Endothelial cell of umbilical vein (primary cell): ENCODE data around the gene HFE. TPM values are rescaled to one million over a fixed set of nuclear protein-coding genes. Genes with fewer than 3 reads are reported as not detected.

Experiments used
- BruUV-seq: library from RNA; stranded (reverse); fragments of 400-500 nt; replicated peaks from 2 replicates; lab custom pipeline; 2021; lab: Mats Ljungman, UMichigan
- CTCF ChIA-PET: fragments of 300-600, 350-600 bp; sonication (Branson Sonifier 250); formaldehyde crosslinking; loops from one replicate; lab custom pipeline; 2021; ENCODE audit warnings: antibody characterized with exemption, inconsistent platforms; lab: Charles Lee
- POLR2A ChIA-PET: fragments of 300-600, 350-600 bp; sonication (Branson Sonifier 250); formaldehyde crosslinking; loops from one replicate; lab custom pipeline; 2021; ENCODE audit warnings: antibody characterized with exemption, inconsistent platforms; lab: Charles Lee
- DNase-seq: peaks from one replicate; pipeline ENCODE4 v3.0.0-alpha.2; 2011; ENCODE audit warnings: low read depth, low spot score
- FAIRE-seq: peaks from 2 replicates; lab custom pipeline; 2011; peaks lifted over from hg19 to GRCh38; lab: Jason Lieb, UNC
- H2AFZ ChIP-seq: 2 replicates; pipeline ENCODE4 v1.6.0; 2012; ENCODE audit warnings: low read depth, low read length, control low read depth, inconsistent platforms
- H3K27ac ChIP-seq: 2 replicates; pipeline ENCODE4 v1.5.1; 2011; ENCODE audit warnings: low read depth, mild to moderate bottlenecking, control low read depth, low read length, moderate library complexity; ENCODE audit not compliant: insufficient read depth
- H3K27me3 ChIP-seq, 2 experiments: 2 replicates each; pipeline versions ENCODE4 v1.6.0 to v1.6.1; 2011; ENCODE audit warnings: low read length in 2 of 2, mixed read lengths in 1 of 2; ENCODE audit not compliant: control insufficient read depth in 2 of 2, insufficient read depth in 2 of 2
- H3K36me3 ChIP-seq, 2 experiments: 2 replicates in 1 of 2; 3 replicates in 1 of 2; pipeline ENCODE4 v1.5.1; 2011; ENCODE audit warnings: low read length in 2 of 2, mild to moderate bottlenecking in 1 of 2, moderate library complexity in 1 of 2; ENCODE audit not compliant: control insufficient read depth in 2 of 2, insufficient read depth in 2 of 2; ENCODE audit errors: extremely low read depth in 1 of 2
- H3K4me1 ChIP-seq: 3 replicates; pipeline ENCODE4 v1.5.1; 2011; ENCODE audit warnings: mild to moderate bottlenecking, low read length; ENCODE audit not compliant: control insufficient read depth, insufficient read depth; ENCODE audit errors: extremely low read depth
- H3K4me2 ChIP-seq: 2 replicates; pipeline ENCODE4 v1.6.1; 2011; ENCODE audit warnings: low read length, control low read depth, mixed read lengths; ENCODE audit not compliant: insufficient read depth
- H3K4me3 ChIP-seq, 3 experiments: fragments of 200-600 bp in 1 of 3; sonication (generic), shearing (Covaris generic) in 1 of 3; replicated peaks in 1 of 3; 2 replicates each; pipeline ENCODE4 v1.5.1; 2011 to 2016; ENCODE audit warnings: control low read depth in 3 of 3, low read length in 3 of 3, mild to moderate bottlenecking in 2 of 3, inconsistent platforms in 1 of 3, low read depth in 1 of 3, moderate library complexity in 1 of 3; ENCODE audit not compliant: insufficient read depth in 1 of 3
- H3K79me2 ChIP-seq: 2 replicates; pipeline ENCODE4 v1.6.0; 2012; ENCODE audit warnings: low read length, inconsistent platforms; ENCODE audit not compliant: control insufficient read depth, insufficient read depth
- H3K9ac ChIP-seq: replicated peaks from 2 replicates; pipeline ENCODE3; 2011; ENCODE audit warnings: low read length, control low read depth; ENCODE audit not compliant: insufficient read depth; ENCODE audit errors: extremely low read depth
- H3K9me1 ChIP-seq: replicated peaks from 3 replicates; pipeline ENCODE4 v1.6.0; 2011; ENCODE audit warnings: mild to moderate bottlenecking, low read length; ENCODE audit not compliant: control insufficient read depth, insufficient read depth; ENCODE audit errors: extremely low read depth
- H3K9me3 ChIP-seq: replicated peaks from 2 replicates; pipeline ENCODE4 v1.5.1; 2012; ENCODE audit warnings: low read length, inconsistent platforms; ENCODE audit not compliant: control insufficient read depth, insufficient read depth
- H4K20me1 ChIP-seq: replicated peaks from 2 replicates; pipeline ENCODE3; 2011; ENCODE audit warnings: mild to moderate bottlenecking, low read length; ENCODE audit not compliant: control insufficient read depth, insufficient read depth; ENCODE audit errors: extremely low read depth
- CTCF ChIP-seq, 2 donors: IDR thresholded peaks; 1 replicate in 1 of 2; 2 replicates in 1 of 2; pipeline ENCODE4 v1.5.1; 2011; ENCODE audit warnings: low read length in 2 of 2, mild to moderate bottlenecking in 2 of 2, moderate library complexity in 2 of 2, control low read depth in 1 of 2, inconsistent platforms in 1 of 2, low read depth in 1 of 2; ENCODE audit not compliant: insufficient read depth in 1 of 2; ENCODE audit errors: extremely low read depth in 1 of 2
- EZH2 ChIP-seq: IDR thresholded peaks from 2 replicates; pipeline ENCODE4 v1.6.1; 2012; ENCODE audit warnings: borderline replicate concordance, low read depth, mild to moderate bottlenecking, moderate library complexity, low read length, inconsistent platforms; ENCODE audit not compliant: severe bottlenecking
- FOS ChIP-seq: IDR thresholded peaks from 2 replicates; pipeline ENCODE4 v1.6.1; 2011; ENCODE audit warnings: mild to moderate bottlenecking, low read length, moderate library complexity, borderline replicate concordance; ENCODE audit not compliant: insufficient read depth
- GATA2 ChIP-seq: IDR thresholded peaks from 2 replicates; pipeline ENCODE4 v1.7.0; 2011; ENCODE audit warnings: low read depth, mild to moderate bottlenecking, moderate library complexity, mixed read lengths, low read length; ENCODE audit not compliant: insufficient read length, insufficient read depth
- JUN ChIP-seq: IDR thresholded peaks from 2 replicates; pipeline ENCODE4 v1.6.1; 2011; ENCODE audit warnings: borderline replicate concordance, low read depth; ENCODE audit not compliant: insufficient read length, insufficient read depth
- MAX ChIP-seq: IDR thresholded peaks from 2 replicates; pipeline ENCODE4 v1.6.1; 2011; ENCODE audit not compliant: insufficient read depth, insufficient read length
- MYC ChIP-seq: IDR thresholded peaks from one replicate; pipeline ENCODE4 v1.6.1; 2011; ENCODE audit warnings: mild to moderate bottlenecking, low read depth, low read length
- POLR2A ChIP-seq: IDR thresholded peaks from 2 replicates; pipeline ENCODE4 v1.6.1; 2012; ENCODE audit warnings: low read depth, mild to moderate bottlenecking, control low read depth, low read length
- POLR2AphosphoS5 ChIP-seq: IDR thresholded peaks from 2 replicates; pipeline ENCODE4 v1.6.1; 2012; ENCODE audit warnings: low read depth, mild to moderate bottlenecking, control low read depth, low read length, moderate library complexity; ENCODE audit not compliant: insufficient read depth
- dilution Hi-C: fragments of 300-500 bp; cut with MboI; formaldehyde crosslinking; loops from one replicate; pipeline ENCODE4 v1.15.0; 2019; ENCODE audit warnings: low sequenced_read_pairs; ENCODE audit not compliant: extremely low pct_ligation_motif_present
- intact Hi-C: fragments of 100-400 bp; cut with micrococcal nuclease; formaldehyde crosslinking; loops from one replicate; pipeline ENCODE4 v1.10.0; 2022
- polyA plus RNA-seq, 4 experiments: library from polyadenylated mRNA; depleted of rRNA in 3 of 4; stranded (reverse) in 3 of 4; unstranded in 1 of 4; fragments of >200 nt; gene quantifications; 2 replicates each; pipeline versions ENCODE4 v1.2.1 to v1.2.3, GENCODE V29; 2011 to 2012; ENCODE audit warnings: missing spikeins in 1 of 4
- total RNA-seq: library from RNA; stranded (reverse); gene quantifications from 2 replicates; pipeline ENCODE4 v1.2.3, GENCODE V29; 2021

The HFE gene
- total and polyA plus RNA-seq, 2 donors (not counting 3 experiments of a cell fraction or from before 2014, with no cell fraction given): 6.3 to 8.1 TPM

- no peak overlapping the region for H3K27ac ChIP-seq
- CTCF ChIA-PET: interaction anchor here (1.3 to 11.8 kb wide), 2 partner anchors 19 to 28 kb away, joined by 3 to 202 read pairs; partner anchors contain the start of gene HFE
- no peak overlapping the region for H3K4me3 ChIP-seq
- no peak overlapping the region for H2AFZ ChIP-seq
- no peaks in the 10 kb centered on the region for H3K36me3 ChIP-seq
- H3K4me2 ChIP-seq: no peak overlapping the region
- POLR2A ChIA-PET: no interaction called here
- no peak overlapping the region for H3K9ac ChIP-seq
- intact Hi-C loops: no loop called here
- H3K79me2 ChIP-seq: no peaks in the 10 kb centered on the region
- dilution Hi-C loops: no loop called here
- TF ChIP-seq JUN (no peak), EZH2 (no peak), GATA2 (no peak), POLR2AphosphoS5 (no peak), MAX (no peak), MYC (no peak), FOS (no peak), CTCF (IDR thresholded peaks at IDR 0.05; ENCODE audit: extremely low read depth in 1 of 2, insufficient read depth in 1 of 2, low read depth in 1 of 2, low read length in 2 of 2) (no peak), POLR2A (no peak)
- FAIRE-seq (no peak), DNase-seq (no peak)
- H4K20me1 ChIP-seq: no peaks in the 10 kb centered on the region
- H3K4me1 ChIP-seq: no peaks in the 10 kb centered on the region
- H3K9me1 ChIP-seq: no peaks in the 10 kb centered on the region
- no peaks in the 10 kb centered on the region for H3K9me3 ChIP-seq
- peaks cover 13 to 21% of the 10 kb centered on the region in 2 experiments for H3K27me3 ChIP-seq
- BruUV-seq: no TSS peak
Measured at GRCh38 chr6:26068036-26068435, 19.2 kb upstream of the HFE start.
